Measurements from ENCODE around the gene CLIP2. TPM values are rescaled to one million over a fixed set of nuclear protein-coding genes. Genes with fewer than 3 reads are reported as not detected.
"Not testable (repeated sequence)": the region's sequence is repeated elsewhere in the genome, so short reads cannot be mapped to it uniquely, and the experiment has no call there.

CLIP2 gene
- total RNA-seq, 1 donor from 2014 or later: 1.2 TPM

DNA sequence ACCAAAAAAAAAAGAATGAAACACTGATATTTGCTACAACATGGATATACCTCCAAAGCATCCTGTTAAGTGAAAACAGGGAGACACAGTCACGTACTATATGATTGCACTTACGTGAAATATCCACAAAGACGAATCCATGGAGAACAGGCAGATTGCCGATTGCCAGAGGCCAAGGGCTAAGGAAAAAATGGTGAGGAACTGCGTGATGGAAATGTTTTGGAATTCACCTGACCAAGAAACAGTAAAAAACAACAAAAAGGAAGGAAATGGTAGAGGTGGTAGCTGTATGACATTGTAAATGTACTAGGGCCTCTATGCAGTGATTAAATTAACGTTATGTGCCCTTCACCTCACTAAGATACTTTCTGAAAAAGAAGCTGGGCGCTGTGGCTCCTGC, 120.4 kb downstream of the CLIP2 start:
- DNase-seq: no peak
- Mint-ChIP-seq H3K4me3 (no peak overlapping the region), H3K27me3 (peaks cover 3% of the 10 kb centered on the region), H3K27ac (no peak overlapping the region), H3K4me1 (peaks cover 3% of the 10 kb centered on the region), H3K9me3 (no peaks in the 10 kb centered on the region), H3K36me3 (ENCODE audit: low read depth) (no peaks in the 10 kb centered on the region)
- intact Hi-C loops (cut with micrococcal nuclease): no loop called here

DNA sequence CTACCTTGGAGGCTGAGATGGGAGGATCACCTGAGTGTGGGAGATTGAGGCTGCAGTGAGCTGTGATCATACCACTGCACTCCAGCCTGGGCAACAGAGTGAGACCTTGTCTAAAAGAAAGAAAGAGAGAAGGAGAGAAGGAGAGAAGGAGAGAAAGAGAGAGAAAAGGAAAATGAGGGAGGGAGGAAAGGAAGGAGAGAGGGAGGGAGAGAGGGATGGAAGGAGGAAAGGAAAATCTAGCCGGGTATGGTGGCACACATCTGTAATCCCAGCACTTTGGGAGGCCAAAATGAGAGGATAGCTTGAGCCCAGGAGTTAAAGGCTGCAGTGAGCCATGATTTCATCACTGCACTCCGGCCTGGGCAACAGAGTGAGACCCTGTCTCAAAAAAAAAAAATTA, 121.6 kb downstream of the CLIP2 start:
- no peak overlapping the region for H3K27ac Mint-ChIP-seq
- DNase-seq: no peak
- intact Hi-C loops (cut with micrococcal nuclease): loop anchor here (10.0 kb wide), 1 partner anchor 454 kb away; no protein-coding TSS in a partner anchor
- H3K4me1 Mint-ChIP-seq: peaks cover 3% of the 10 kb centered on the region
- H3K4me3 Mint-ChIP-seq: no peak overlapping the region
- H3K27me3 Mint-ChIP-seq: peaks cover 3% of the 10 kb centered on the region
- no peaks in the 10 kb centered on the region for H3K9me3 Mint-ChIP-seq
- H3K36me3 Mint-ChIP-seq (ENCODE audit: low read depth): no peaks in the 10 kb centered on the region

DNA sequence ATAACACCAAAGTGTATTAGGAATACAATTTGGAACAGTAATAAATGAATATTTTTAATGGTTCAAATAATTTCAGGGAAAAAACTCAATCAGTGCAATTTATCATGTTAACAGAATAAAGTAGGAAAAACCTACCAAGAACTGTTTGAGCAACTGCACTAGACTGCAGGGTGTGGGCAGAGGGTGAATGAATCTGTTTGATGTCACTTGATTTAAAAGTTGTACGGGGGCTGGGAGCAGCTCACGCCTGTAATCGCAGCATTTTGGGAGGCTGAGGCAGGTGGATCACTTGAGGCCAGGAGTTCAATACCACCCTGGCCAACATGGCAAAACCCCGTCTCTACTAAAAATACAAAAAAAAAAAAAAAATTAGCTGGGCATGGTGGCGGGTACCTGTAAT, 122.4 kb downstream of the CLIP2 start:
- H3K36me3 Mint-ChIP-seq (ENCODE audit: low read depth); H3K4me1 Mint-ChIP-seq; H3K9me3 Mint-ChIP-seq; H3K27me3 Mint-ChIP-seq; DNase-seq; H3K27ac Mint-ChIP-seq; H3K4me3 Mint-ChIP-seq: not testable (repeated sequence)
- intact Hi-C loops (cut with micrococcal nuclease): loop anchor here (10.0 kb wide), 1 partner anchor 453 kb away; no protein-coding TSS in a partner anchor

DNA sequence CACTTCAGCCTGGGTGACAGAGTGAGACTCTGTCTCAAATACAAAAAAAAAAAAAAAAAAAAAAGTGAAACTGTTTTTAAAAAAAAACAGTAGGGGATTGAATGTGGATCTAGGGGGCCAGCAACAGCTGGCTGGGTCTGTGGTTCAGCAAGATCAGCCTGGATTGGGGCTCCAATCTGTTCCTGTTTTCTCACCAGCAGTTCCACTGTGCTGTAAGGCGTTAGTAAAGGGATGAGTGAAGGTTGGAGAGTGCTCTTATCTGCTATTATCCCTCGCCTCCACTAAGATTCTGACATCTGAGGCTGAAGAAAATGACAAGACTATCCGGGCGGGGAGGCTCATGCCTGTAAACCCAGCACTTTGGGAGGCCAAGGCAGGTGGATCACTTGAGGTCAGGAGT, 122.8 kb downstream of the CLIP2 start:
- Mint-ChIP-seq H3K27me3 (peaks cover 3% of the 10 kb centered on the region), H3K4me1 (peaks cover 3% of the 10 kb centered on the region), H3K9me3 (no peaks in the 10 kb centered on the region), H3K36me3 (ENCODE audit: low read depth) (no peaks in the 10 kb centered on the region), H3K4me3 (no peak overlapping the region), H3K27ac (no peak overlapping the region)
- intact Hi-C loops (cut with micrococcal nuclease): loop anchor here (10.0 kb wide), 1 partner anchor 453 kb away; no protein-coding TSS in a partner anchor
- no peak for DNase-seq

DNA sequence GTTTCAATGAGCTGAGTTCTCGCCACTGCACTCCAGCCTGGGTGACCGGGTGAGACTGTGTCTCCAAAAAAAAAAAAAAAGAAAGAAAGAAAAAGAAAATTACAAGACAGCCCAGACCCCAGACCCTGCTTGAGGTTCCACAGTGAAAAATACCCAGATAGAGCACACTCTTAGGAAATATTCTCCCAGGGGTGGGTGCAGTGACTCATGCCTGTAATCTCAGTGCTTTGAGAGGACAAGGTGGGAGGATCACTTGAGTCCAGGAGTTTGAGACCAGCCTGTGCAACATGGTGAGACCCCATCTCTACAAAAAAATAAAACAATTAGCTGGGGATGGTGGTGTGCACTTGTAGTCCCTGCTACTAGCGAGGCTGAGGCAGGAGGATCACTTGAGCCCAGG, 123.4 kb downstream of the CLIP2 start:
- peaks cover 3% of the 10 kb centered on the region for H3K27me3 Mint-ChIP-seq
- no peak for DNase-seq
- no peak overlapping the region for H3K4me3 Mint-ChIP-seq
- H3K36me3 Mint-ChIP-seq (ENCODE audit: low read depth): no peaks in the 10 kb centered on the region
- peaks cover 3% of the 10 kb centered on the region for H3K4me1 Mint-ChIP-seq
- no peaks in the 10 kb centered on the region for H3K9me3 Mint-ChIP-seq
- no peak overlapping the region for H3K27ac Mint-ChIP-seq
- intact Hi-C loops (cut with micrococcal nuclease): loop anchor here (10.0 kb wide), 1 partner anchor 452 kb away; no protein-coding TSS in a partner anchor

DNA sequence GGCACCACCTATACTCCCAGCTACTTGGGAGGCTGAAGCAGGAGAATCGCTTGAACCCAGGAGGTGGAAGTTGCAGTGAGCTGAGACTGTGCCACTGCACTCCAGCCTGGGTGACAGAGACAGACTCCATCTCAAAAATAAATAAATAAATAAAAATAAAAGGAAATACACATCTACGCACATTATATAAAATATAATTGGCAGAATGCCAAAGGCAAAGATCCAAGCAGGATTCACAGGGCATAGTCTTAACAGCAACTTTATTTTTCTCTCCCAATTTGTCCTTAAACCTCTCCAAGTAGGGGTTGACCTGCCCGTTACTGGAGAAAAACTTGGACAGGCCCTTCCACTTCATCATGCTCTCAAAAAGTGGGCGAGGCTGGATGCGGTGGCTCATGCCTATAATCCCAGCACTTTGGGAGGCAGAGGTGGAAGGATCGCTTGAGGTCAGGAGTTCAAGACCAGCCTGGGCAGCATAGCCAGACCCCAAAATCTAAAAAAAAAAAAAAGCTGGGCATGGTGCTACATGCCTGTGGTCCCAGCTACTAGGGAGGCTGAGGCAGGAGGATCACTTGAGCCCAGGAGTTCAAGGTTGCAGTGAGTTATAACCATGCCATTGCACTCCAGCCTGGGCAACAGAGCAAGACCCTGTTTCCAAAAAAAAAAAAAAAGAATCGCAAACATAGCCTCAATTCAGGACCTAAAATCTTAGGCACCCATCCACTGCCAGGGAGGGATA, 125.6 kb downstream of the CLIP2 start:
- H3K36me3 Mint-ChIP-seq (ENCODE audit: low read depth): not testable (repeated sequence)
- intact Hi-C loops (cut with micrococcal nuclease): loop anchor here (10.0 kb wide), 1 partner anchor 450 kb away; no protein-coding TSS in a partner anchor

DNA sequence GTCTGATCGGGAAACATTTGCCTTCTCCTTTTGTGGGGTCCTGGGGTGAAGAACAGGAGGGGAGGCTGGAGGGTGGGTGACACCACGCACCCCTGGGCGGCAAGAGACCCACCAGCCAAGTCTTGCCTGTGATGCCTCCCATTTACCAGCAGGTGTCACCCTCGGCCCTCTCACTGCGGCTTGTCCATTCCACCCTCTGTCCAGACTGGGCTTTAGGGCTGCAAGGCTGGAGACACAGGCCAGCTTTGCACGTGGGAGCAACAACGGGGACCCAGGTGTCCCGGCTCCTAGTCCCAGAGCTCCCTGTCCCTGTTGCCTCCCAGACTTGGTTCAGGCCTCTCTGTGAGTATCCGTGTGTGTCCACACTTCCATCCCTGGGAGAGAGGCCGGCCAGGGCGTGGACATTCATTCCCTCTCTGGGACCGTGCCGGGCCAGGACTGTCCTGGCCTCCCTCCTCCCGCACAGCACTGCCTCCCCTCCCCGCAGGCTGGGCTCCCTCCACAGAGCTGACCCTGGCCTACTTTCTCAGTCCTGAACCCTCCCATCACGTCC, 128.3 kb downstream of the CLIP2 start:
- no peaks in the 10 kb centered on the region for H3K9me3 Mint-ChIP-seq
- H3K27me3 Mint-ChIP-seq: no peaks in the 10 kb centered on the region
- H3K4me1 Mint-ChIP-seq: no peaks in the 10 kb centered on the region
- no peak overlapping the region for H3K4me3 Mint-ChIP-seq
- no peak overlapping the region for H3K27ac Mint-ChIP-seq
- intact Hi-C loops (cut with micrococcal nuclease): loop anchor here (2.0 to 10.0 kb wide), 2 partner anchors 149 to 447 kb away; no protein-coding TSS in a partner anchor
- no peaks in the 10 kb centered on the region for H3K36me3 Mint-ChIP-seq (ENCODE audit: low read depth)
- DNase-seq: peak; percentile 87

More for the DNA sequence above, 125.6 kb downstream of the CLIP2 start:
- H3K27ac Mint-ChIP-seq, H3K4me1 Mint-ChIP-seq, H3K27me3 Mint-ChIP-seq, DNase-seq, H3K4me3 Mint-ChIP-seq, H3K9me3 Mint-ChIP-seq: not testable (repeated sequence)

DNA sequence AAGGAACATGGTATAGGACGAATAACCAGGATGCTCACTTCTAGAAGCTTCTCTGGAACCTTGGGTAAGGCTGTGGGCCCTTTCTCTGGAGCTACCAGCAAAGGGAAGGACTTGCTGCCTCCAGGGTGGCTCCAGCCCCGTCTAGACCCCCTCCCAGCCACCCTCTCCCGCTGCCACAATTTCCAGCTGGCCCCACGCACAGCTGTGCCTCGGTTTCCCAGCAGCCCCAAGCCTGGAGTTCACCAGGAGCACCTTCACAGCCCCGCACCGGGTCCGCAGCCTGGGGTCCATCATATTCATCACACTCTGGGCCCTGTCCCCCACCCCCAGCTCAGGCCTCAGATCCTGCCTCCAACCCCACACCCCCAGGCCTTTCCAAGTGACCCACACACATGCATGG, 128.9 kb downstream of the CLIP2 start:
- H3K36me3 Mint-ChIP-seq (ENCODE audit: low read depth): no peaks in the 10 kb centered on the region
- no peaks in the 10 kb centered on the region for H3K4me1 Mint-ChIP-seq
- no peaks in the 10 kb centered on the region for H3K9me3 Mint-ChIP-seq
- H3K27ac Mint-ChIP-seq: no peak overlapping the region
- no peaks in the 10 kb centered on the region for H3K27me3 Mint-ChIP-seq
- intact Hi-C loops (cut with micrococcal nuclease): loop anchor here (10.0 kb wide), 1 partner anchor 447 kb away; no protein-coding TSS in a partner anchor
- H3K4me3 Mint-ChIP-seq: no peak overlapping the region
- no peak for DNase-seq

DNA sequence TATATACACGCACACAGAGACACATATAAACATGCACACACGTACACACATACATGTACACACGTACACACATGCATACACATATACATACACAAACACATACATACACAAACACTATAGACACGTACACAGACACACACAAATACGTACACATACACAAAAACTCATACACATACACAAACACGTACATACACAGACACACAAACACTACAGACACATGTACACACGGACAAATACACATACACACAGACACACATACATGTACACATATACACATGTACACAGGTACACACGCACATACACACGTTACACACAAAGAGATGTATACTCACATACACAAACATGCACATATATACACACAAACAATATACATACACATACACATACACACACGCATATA, 129.3 kb downstream of the CLIP2 start:
- Mint-ChIP-seq H3K4me1 (no peaks in the 10 kb centered on the region), H3K27me3 (no peaks in the 10 kb centered on the region), H3K9me3 (no peaks in the 10 kb centered on the region), H3K36me3 (ENCODE audit: low read depth) (no peaks in the 10 kb centered on the region), H3K4me3 (no peak overlapping the region), H3K27ac (no peak overlapping the region)
- intact Hi-C loops (cut with micrococcal nuclease): loop anchor here (10.0 kb wide), 1 partner anchor 446 kb away; no protein-coding TSS in a partner anchor
- no peak for DNase-seq

DNA sequence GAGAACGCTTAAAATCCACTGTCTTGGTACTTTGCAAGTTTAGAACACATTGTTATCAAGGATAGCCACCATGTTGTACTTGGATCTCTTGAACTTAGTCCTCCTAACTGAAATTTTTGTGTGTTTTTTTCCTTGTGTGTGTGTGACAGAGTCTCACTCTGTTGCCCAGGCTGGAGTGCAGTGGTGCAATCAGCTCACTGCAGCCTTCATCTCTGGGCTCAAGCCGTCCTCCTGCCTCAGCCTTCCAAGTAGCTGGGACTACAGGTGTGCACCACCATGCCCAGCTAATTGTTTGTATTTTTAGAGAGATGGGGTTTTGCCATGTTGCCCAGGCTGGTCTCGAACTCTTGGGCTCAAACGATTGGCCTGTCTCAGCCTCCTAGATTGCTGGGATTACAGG, 130.0 kb downstream of the CLIP2 start:
- intact Hi-C loops (cut with micrococcal nuclease): loop anchor here (10.0 kb wide), 1 partner anchor 446 kb away; no protein-coding TSS in a partner anchor
- H3K36me3 Mint-ChIP-seq (ENCODE audit: low read depth); H3K27me3 Mint-ChIP-seq: not testable (repeated sequence)

DNA sequence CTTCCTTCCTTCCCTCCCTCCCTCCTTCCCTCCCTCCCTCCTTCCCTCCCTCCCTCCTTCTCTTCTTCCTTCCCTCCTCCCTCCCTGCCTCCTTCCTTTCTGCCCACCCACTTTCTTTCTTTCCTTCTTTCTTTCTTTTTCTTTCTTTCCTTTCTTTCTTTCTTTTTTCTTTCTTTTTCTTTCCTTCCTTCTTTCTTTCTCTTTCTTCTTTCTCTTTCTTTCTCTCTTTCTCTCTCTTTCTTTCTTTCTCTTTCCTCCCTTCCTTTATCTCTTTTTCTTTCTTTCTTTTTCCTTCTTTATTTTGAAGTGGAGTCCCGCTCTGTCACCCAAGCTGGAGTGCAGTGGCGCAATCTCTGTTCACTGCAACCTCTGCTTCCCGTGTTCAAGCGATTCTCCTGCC, 130.8 kb downstream of the CLIP2 start:
- no peaks in the 10 kb centered on the region for H3K4me1 Mint-ChIP-seq
- H3K36me3 Mint-ChIP-seq (ENCODE audit: low read depth): no peaks in the 10 kb centered on the region
- H3K4me3 Mint-ChIP-seq: no peak overlapping the region
- no peaks in the 10 kb centered on the region for H3K9me3 Mint-ChIP-seq
- no peak for DNase-seq
- H3K27me3 Mint-ChIP-seq: no peaks in the 10 kb centered on the region
- no peak overlapping the region for H3K27ac Mint-ChIP-seq
- intact Hi-C loops (cut with micrococcal nuclease): no loop called here

More for the DNA sequence above, 130.0 kb downstream of the CLIP2 start:
- not testable (repeated sequence) for H3K27ac Mint-ChIP-seq, DNase-seq, H3K4me3 Mint-ChIP-seq, H3K9me3 Mint-ChIP-seq, H3K4me1 Mint-ChIP-seq

DNA sequence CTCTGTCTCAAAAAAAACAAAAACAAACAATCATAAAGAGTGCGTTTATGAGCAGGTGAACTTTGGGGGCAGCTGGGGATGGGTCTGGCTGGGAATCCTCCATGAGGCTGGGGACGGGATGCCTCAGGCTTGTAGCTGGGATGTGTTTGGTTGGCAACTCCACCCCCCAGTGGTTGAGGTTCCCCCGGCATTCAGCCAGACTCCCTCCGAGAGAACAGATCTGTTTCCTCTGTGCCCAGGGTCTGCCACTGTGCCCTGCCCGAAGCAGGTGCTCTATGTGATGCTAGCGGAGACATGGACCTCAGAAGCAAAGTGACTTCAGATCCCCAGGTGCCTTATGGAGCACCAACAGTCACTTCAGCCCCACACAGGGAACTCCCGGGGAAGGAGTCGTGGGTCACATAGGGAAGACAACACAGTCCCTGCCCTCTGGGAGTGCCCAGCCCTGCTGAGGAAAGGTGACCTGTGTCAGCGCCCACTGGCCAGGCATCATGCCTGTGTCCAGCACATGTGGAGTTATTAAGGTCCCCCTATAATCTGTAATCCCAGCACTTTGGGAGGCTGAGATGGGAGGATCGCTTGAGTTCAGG, 135.2 kb downstream of the CLIP2 start:
- no peaks in the 10 kb centered on the region for H3K36me3 Mint-ChIP-seq (ENCODE audit: low read depth)
- intact Hi-C loops (cut with micrococcal nuclease): no loop called here
- no peak overlapping the region for H3K4me3 Mint-ChIP-seq
- no peaks in the 10 kb centered on the region for H3K27me3 Mint-ChIP-seq
- no peaks in the 10 kb centered on the region for H3K9me3 Mint-ChIP-seq
- H3K4me1 Mint-ChIP-seq: no peaks in the 10 kb centered on the region
- DNase-seq: no peak
- no peak overlapping the region for H3K27ac Mint-ChIP-seq

DNA sequence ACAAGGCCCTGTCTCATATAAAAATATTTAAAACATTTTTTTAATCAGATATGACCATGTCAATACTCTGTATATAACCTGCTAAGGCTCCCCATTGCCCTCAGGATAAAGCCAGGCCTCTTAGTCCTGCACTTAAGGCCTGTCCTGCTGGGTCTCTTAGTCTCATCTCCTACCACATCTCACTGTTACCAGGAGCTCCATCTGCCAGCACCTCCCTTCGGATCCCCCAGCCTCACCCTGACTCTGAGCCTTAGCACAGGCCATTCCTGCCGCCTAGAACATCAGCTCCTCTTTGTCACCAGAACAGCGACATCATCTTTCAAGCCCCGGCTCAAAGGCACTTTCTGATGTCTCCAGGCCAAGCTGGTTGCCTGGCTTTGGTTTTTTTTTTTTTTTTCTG, 138.8 kb downstream of the CLIP2 start:
- no peaks in the 10 kb centered on the region for H3K27me3 Mint-ChIP-seq
- H3K9me3 Mint-ChIP-seq: no peaks in the 10 kb centered on the region
- H3K4me1 Mint-ChIP-seq: no peaks in the 10 kb centered on the region
- H3K27ac Mint-ChIP-seq: no peak overlapping the region
- no peak for DNase-seq
- H3K36me3 Mint-ChIP-seq (ENCODE audit: low read depth): no peaks in the 10 kb centered on the region
- intact Hi-C loops (cut with micrococcal nuclease): no loop called here
- H3K4me3 Mint-ChIP-seq: no peak overlapping the region

DNA sequence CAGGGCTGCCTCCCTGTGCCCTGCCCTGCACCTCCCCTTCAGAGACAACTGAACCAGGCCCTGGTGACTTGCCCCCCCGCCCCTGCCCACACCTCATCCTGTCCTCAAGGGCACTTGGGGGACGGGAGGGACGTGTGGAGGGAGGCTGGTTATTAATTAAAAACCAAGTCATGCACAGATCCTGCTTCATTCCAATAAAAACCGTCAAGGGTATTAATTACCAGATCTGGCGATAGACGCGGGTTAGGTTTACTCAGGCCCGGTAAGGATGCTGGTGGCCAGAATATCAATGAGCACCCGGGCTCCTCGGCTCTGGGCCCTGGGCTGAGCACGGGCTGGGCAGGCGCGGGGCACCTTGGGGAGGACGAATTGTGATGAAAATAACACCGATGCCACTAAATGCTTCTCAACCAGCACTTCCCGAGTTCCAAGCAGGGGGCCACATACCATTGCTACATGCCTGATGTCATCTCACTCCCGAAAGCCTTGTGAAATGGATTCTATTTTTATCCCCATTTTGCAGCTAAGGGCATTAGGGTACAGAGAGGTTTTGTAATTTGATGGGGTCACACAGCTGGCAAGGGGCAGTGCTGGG, 140.0 kb downstream of the CLIP2 start:
- Mint-ChIP-seq H3K36me3 (ENCODE audit: low read depth) (no peaks in the 10 kb centered on the region), H3K27ac (no peak overlapping the region), H3K9me3 (no peaks in the 10 kb centered on the region)

More for the DNA sequence above, 140.0 kb downstream of the CLIP2 start:
- DNase-seq: no peak
- no peak overlapping the region for H3K4me3 Mint-ChIP-seq
- H3K27me3 Mint-ChIP-seq: no peaks in the 10 kb centered on the region
- H3K4me1 Mint-ChIP-seq: no peaks in the 10 kb centered on the region
- intact Hi-C loops (cut with micrococcal nuclease): no loop called here

All from activated CD4-positive, alpha-beta T cell treated with anti-CD3 and anti-CD28 coated beads, Interleukin-2, amount 10 ng/mL, durations not matched to agents 24 days and 14 days (primary cell).